Fibroblast of skin of right biceps (primary cell): ENCODE data around the gene MYCBP2.
"Not testable (repeated sequence)": the region's sequence is repeated elsewhere in the genome, so short reads cannot be mapped to it uniquely, and the experiment has no call there.

Source experiments
- DNase-seq: peaks from one replicate; pipeline ENCODE4 v3.0.0-alpha.2; 2013

Gene MYCBP2

GRCh38 chr13:77326905-77327604 is at the start of gene MYCBP2:
Gene MYCBP2 (minus strand): TSS chr13:77327094. CDS start chr13:77326775, 319 bp downstream.
- peak; percentile 99 for DNase-seq

GRCh38 chr13:77375560-77376108 is 48.7 kb upstream of the MYCBP2 start:
- no peak for DNase-seq

- no peak for DNase-seq
These were observed 47.9 kb upstream of the MYCBP2 start for GRCh38 chr13:77374786-77375185.

GRCh38 chr13:77374339-77374738 is 47.4 kb upstream of the MYCBP2 start:
- DNase-seq, result no peak

GRCh38 chr13:77373502-77373901 is 46.6 kb upstream of the MYCBP2 start:
- DNase-seq, result no peak

- no peak for DNase-seq
These were observed 45.4 kb upstream of the MYCBP2 start for GRCh38 chr13:77372275-77372674.

- no peak for DNase-seq
These were observed 44.0 kb upstream of the MYCBP2 start for GRCh38 chr13:77370888-77371287.

- DNase-seq, result no peak
These were observed 35.3 kb upstream of the MYCBP2 start for GRCh38 chr13:77362166-77362565.

- DNase-seq, result no peak
These were observed 33.3 kb upstream of the MYCBP2 start for GRCh38 chr13:77360032-77360685.

- no peak for DNase-seq
These were observed 32.3 kb upstream of the MYCBP2 start for GRCh38 chr13:77359171-77359570.

GRCh38 chr13:77358001-77358400 is 31.1 kb upstream of the MYCBP2 start:
- no peak for DNase-seq

GRCh38 chr13:77356155-77356554 is 29.3 kb upstream of the MYCBP2 start:
- no peak for DNase-seq

GRCh38 chr13:77353995-77354394 is 27.1 kb upstream of the MYCBP2 start:
- DNase-seq, result no peak

- no peak for DNase-seq
These were observed 24.4 kb upstream of the MYCBP2 start for GRCh38 chr13:77351315-77351714.

GRCh38 chr13:77350811-77351210 is 23.9 kb upstream of the MYCBP2 start:
- no peak for DNase-seq

GRCh38 chr13:77349365-77349764 is 22.5 kb upstream of the MYCBP2 start:
- DNase-seq, result no peak

- DNase-seq, result not testable (repeated sequence)
These were observed 20.5 kb upstream of the MYCBP2 start for GRCh38 chr13:77347351-77347750.

GRCh38 chr13:77345150-77345780 is 18.4 kb upstream of the MYCBP2 start:
- DNase-seq, result no peak

GRCh38 chr13:77343841-77344240 is 16.9 kb upstream of the MYCBP2 start:
- DNase-seq, result no peak

GRCh38 chr13:77339408-77339807 is 12.5 kb upstream of the MYCBP2 start:
- DNase-seq, result no peak

GRCh38 chr13:77338961-77339401 is 12.1 kb upstream of the MYCBP2 start:
- no peak for DNase-seq

- DNase-seq, result no peak
These were observed 11.4 kb upstream of the MYCBP2 start for GRCh38 chr13:77338329-77338728.

- DNase-seq, result no peak
These were observed 10.3 kb upstream of the MYCBP2 start for GRCh38 chr13:77337159-77337558.

- no peak for DNase-seq
These were observed 8.6 kb upstream of the MYCBP2 start for GRCh38 chr13:77335543-77335942.
